GM21717 (cell line): ENCODE results near the gene SRRM5.
"Not testable (repeated sequence)": the region's sequence is repeated elsewhere in the genome, so short reads cannot be mapped to it uniquely, and the experiment has no call there.

Experiments used
- ATAC-seq: cut with Tn5 transposase; IDR thresholded peaks from one replicate; pipeline ENCODE4 v1.9.1; 2021; ENCODE audit warnings: mild to moderate bottlenecking, moderate library complexity; ENCODE audit not compliant: unreplicated experiment

The SRRM5 gene

DNA sequence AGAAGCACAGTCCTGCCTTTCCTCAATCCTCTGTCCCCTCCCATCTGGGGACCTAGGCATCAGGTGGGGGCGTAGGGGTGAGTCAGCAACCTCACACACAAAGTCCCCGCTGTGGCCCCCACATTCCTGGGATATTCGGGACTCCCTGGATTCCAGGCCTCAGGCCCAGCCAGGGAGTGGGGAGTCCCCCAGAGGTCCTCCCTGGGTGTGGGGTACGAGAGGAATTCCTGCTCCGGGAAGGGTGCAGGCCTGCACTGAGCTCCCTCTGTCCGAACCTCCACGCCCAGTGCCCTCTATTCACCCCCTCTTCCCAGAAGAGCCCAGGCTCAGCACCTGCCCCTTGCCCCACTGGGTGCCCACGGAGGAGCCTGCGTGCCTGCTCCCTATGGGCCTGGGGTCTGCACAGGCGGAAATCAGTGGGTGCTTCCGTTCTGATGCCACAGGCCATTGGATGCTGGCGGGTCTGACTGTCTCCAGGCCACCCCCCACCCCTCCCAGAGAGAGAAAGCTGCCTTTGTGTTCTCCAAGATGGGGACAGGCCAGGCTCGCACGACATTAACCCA, 24.3 kb downstream of the SRRM5 start:
- no peak for ATAC-seq

DNA sequence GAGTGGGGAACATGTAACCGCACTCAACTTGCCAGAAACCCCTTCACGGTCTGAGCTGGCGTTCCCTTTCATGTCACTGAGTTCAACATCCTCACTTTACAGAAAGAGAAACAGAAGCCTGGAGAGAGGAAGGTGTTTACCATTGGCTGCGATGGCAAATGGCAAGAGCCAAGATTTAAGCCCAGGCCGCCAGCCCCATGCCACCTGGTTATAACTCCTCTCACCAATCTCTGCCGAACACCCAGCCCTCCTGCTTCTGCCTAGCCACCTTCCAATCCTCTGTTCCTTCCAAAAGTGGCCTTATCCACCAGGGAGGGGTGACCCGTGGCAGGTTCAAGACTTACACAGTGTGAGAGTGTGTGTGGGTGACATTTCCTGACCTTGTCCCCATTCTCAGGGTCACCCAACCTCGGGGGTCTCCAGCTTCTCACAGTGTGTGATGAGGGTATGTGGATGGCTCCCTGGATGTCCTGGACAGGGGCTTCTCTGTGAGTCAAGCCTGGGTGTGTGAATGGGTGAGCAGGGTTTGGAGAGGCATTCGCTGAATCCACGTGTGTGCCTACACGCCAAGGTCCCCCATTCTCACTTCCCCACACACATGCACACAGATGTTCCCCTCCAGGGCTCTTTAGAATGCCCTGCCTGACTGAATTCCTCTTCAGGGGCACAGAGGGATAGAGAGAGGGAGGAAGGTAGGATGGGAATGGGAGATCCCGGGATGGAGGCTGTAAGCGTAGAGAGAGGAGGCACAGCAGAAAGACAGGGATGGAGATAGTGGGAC, 26.5 kb downstream of the SRRM5 start:
- ATAC-seq = no peak

DNA sequence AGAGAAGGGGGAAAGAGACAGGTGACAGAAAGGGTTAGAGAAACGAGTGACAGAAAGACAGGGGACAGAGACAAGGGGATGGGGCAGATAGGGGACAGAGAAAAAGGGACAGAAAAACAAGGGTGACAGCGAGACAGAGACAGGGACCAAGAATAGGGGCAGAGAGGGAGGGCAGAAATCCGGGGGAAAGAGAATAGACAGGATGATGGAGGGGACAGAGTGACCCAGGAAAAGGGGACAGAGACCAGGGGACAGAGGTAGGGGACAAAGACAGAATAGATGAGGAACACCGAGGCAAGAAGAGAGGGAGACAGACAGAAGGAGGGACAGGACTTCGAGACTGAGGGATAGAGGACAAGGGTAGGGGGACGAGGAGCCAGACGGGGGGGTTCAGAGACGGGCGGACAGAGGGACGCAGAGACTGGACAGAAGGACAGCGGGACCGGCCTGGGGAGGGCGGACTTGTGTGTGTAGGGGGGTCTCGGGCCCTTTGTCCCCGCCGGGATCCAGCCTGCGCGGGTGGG, 27.2 kb downstream of the SRRM5 start:
- no peak for ATAC-seq

DNA sequence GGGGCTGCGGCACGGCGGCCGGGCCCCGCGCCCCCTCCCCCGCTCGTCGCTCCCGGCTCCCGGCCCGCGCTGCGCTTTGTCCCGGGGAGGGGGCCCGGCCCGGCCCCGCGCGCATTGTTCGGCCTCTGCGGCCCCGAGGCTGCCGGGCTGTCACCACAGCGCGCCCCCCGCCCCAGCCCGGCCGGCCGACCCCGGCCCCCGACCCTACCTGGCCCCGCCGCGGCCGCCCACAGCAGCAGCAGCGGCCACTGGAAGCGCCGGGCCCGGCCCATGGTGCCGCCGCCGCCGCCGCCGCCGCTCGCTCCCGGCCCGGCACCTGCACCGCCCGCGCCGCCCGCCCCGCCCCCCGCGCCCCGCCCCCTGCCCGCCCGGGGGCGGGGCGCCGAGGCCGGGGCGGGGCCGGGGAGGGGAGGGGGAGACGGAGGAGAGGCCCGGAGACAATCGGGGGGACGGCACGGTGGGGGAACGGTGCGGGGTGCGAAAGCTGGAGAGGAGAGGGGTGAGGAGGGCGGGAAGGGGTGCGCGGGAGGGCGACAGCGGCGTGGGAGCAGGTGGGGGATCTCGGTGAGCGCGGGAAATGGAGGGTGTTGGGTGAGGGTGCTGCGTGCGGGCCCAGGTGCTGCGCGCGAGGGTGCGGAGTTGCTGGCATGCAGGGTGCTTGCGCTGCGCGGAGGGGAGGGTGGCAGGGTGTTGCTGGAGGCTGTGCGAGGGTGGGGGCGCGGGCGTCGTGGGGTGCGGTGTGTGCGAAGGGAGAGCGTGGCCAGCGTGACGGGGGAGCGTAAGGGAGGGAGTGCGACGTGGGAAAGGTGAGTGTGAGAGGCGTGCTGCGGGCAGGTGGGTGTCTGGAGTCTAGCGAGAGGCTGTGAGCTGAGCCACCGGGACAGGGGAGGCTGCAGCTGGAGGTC, 27.9 kb downstream of the SRRM5 start, which contains the start of gene CADM4:
Gene CADM4 (minus strand): TSS at position 332 of the 905 bp plus-strand sequence. CDS start 60 bp downstream, at position 272.
- no peak for ATAC-seq

- no peak for ATAC-seq
Measured at GRCh38 chr19:43640424-43640757, 28.5 kb downstream of the SRRM5 start.

- ATAC-seq = no peak
Measured at GRCh38 chr19:43641333-43641732, 29.4 kb downstream of the SRRM5 start.

DNA sequence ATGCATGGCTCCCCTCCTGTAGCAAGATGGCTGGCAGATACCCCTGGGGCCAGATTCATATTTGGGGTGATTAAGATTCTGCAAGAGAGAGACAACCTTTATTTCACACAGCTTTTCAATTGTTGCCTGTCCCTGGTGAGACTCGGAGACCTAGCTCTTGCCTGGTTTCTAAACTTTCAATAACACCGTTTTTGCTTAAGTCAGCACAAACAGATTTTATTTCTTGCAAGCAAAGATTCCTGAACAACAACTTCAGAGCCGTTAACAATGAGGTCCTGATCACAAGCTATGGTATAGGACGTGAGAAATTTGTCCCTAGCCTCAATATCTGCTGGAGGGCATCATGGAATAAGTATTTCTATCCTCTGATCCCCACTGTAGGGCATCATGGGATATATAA, 30.6 kb downstream of the SRRM5 start:
- ATAC-seq = no peak

DNA sequence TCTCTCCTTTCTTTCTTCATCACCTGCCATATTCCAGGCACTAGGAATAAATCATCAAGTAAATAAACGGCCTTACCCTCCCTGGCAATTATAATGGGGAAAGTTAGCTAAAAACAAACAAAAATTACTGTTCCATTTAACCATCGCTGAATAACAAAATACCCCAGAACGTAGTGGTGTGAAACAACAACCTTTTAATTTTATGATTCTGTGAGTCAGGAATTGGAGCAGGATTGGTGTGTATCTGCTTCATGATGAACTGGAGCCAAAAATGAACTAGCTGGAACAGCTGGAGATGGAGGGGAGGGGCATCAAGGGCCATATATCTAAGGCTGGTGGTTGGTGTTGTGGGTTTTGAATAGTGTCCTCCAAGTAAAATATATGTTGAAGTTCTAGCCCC, 31.4 kb downstream of the SRRM5 start:
- no peak for ATAC-seq

DNA sequence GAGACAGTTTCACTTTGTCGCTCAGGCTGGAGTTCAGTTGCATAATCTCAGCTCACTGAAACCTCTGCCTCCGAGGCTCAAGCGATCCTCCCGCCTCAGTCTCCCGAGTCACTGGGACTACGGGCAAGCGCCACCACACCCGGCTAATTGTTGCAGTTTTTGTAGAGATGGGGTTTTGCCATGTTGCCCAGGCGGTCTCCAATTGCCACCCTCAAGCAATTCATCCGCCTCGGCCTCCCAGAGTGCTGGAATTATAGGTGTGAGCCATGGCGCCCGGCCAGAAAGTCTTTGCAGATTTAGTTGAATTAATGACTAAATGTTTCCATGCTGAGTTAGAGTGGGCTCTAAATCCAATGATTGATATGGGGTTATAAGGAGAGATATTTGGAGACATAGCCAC, 32.3 kb downstream of the SRRM5 start:
- ATAC-seq = no peak

DNA sequence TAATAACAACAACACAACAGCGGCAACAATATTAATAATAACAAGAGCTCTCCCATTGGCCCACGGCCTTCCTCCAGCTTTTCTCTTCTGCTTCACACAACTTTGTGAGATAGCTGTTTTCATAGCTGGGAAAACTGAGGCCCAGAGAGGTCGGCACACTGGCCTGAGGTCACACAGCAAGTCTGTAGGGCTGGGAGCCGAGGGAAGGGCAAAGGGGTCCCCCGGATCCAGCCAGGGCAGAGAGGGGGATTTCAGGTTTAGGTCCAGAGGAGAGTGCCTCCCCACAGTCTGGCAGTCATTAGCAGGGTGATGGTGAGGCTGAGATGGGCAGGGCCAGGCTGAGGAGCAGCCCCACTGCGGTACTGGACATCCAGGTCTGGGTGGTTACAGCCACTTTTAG, 36.7 kb downstream of the SRRM5 start:
- no peak for ATAC-seq

DNA sequence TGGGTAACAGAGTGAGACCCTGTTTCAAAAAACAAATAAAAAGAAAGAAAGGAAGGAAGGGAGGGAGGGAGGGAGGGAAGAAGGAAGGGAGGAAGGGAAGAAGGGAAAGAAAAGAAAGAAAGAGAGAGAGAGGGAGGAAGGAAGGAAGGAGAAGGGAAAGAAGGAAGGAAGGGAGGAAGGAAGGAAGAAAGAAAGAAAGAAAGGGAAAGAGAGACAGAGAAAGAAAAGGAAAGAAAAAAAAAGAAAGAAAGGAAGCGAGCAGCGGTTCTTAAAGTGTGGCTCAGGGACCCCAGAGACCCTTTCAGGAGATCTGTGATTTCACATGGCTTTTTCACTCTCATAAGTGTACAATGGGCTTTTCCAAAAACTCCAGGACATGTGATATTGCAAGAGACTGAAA, 37.6 kb downstream of the SRRM5 start:
- no peak for ATAC-seq

DNA sequence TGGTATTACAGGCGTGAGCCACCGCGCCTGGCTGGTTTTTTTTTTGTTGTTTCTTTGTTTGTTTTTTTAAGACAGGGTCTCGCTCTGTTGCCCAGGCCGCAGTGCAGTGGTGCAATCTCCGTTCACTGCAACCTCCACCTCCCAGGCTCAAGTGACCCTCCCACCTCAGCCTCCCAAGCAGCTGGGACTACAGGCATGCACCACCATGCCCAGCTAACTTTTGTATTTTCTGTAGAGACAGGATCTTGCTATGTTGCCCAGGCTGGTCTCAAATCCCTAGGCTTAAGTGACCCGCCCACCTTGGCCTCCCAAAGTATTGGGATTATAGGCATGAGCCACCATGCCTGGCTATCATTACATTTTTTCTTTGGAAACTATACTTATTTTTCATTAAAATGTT, 38.4 kb downstream of the SRRM5 start:
- not testable (repeated sequence) for ATAC-seq

GRCh38 chr19:43651758-43652545, 40.1 kb downstream of the SRRM5 start:
- ATAC-seq = no peak

GRCh38 chr19:43652546-43652874, 40.6 kb downstream of the SRRM5 start:
- ATAC-seq = no peak

GRCh38 chr19:43656436-43656835, 44.5 kb downstream of the SRRM5 start:
- no peak for ATAC-seq

DNA sequence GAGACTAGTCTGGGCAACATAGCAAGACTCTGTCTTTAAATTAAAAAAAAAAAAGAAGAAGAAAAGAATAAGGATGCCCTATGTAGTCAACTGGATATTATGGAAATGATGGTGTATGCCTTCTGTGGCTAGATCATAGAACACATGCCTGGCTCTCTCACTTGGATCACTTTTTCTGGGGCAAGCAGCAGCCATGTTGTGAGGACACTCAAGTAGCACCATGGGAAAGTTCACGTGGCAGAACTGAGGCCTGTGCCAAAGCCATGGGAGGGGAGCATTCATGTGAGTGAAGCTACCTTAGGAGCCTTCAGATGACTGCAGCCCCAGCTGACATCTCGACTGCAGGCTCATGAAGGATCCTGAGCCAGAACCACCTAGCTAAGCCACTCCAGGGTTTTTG, 46.1 kb downstream of the SRRM5 start:
- ATAC-seq = no peak

- no peak for ATAC-seq
Measured at GRCh38 chr19:43658494-43658893, 46.6 kb downstream of the SRRM5 start.

DNA sequence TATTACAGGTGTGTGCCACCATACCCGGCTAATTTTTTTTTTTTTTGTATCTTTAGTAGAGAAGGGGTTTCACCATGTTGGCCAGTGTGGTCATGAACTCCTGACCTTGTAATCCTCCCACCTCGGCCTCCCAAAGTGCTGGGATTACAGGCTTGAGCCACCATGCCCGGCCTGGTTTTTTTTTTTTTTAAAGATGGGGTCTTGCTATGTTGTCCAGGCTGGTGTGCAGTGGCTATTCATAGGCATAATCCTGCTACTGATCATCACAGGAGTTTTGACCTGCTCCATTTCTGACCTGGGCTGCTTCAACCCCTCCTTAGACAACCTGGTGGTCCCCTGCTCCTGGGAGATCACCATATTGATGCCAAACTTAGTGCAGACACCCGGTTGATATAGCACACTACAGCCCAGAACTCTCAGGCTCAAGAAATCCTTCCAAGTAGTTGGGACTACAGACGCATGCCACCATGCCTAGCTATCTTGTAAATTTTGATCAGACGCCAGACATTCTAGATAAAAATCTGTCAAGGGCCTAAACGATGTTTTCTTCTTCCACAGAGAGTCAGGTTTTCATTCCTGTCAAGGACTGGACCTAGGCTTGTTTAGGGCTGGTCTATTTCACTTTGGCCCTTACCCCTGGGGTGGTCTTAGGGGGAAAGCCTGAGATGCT, 48.5 kb downstream of the SRRM5 start:
- no peak for ATAC-seq

DNA sequence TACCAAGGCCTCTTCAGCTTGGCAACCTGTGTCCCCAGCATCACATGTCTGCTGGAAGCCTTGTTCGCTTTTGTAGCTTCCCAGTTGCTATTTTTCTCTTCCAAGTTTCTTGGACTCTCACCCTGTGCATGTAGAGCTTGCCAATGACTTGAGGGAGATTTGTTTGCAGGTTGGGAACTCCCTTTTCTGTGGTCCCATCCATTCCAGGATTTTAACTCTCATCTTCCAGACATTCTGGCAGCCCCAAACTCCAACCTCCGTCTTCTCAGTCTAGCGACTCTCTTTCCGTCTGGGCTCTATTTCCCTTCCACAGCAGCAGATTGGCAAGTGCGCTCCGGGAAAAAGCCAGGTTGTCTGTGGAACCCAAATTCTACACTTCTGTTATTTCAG, 49.1 kb downstream of the SRRM5 start:
- ATAC-seq = no peak

- no peak for ATAC-seq
Measured at GRCh38 chr19:43662487-43662886, 50.6 kb downstream of the SRRM5 start.
